ENCODE data around the gene CEP19.

CEP19 gene

DNA sequence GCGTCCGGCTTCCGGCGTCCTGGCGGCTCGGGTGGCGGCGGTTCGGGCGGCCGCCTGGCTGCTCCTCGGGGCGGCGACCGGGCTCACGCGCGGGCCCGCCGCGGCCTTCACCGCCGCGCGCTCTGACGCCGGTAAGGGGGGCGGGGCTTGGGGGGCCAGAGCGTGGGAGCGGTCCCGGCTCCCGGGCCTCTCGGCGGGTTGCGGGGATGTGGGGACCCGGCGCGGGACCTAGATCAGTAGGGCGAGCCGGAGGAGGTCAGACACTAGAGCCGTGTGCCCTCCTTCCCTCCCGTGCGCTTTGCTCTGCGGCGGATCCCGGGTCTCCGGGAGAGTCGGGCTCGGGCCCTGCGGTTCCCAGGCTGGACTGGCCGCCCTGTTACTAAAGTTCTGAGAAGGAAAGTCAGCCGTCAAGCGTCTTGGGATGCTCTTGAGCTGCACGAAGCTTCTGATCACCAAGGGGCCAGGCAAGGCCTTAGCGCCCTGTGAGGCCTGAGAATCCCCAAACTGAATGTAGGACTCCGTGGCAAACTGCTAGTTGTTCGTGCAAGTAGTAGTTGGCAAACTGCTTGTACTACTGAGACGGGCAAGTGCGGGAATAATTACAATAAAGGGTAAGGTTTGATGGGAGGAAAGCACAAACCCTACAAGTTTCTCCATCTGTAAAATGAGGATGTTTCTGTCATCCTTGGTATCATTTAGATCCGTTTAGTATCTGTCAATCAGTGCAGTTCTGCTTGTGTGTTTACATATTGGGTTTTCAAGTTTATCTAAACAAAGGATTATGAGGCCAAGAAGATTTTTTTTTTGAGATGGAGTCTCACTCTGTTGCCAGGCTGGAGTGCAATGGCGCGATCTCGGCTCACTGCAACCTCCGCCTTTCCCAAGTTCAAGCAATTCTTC, 714 bp upstream of the CEP19 start:
- Histone ChIP-seq H3K4me3 (ENCODE audit: low read depth, low read length) (peak overlapping the region; percentile 92), H3K4me1 (ENCODE audit: control insufficient read depth, insufficient read depth, low read length) (0 out of 2 replicates have a peak, but pooled peaks cover 6% of the 10 kb centered on the region), H3K36me3 (ENCODE audit: control insufficient read depth in 2 of 2, insufficient read depth in 1 of 2, low read length in 2 of 2) (peaks cover 0 to 7% of the 10 kb centered on the region in 2 experiments; a peak in 2 of 3 replicates), H3K27ac (ENCODE audit: extremely low read depth, low read depth, low read length) (peak overlapping the region; percentile 75), H3K9me3 (ENCODE audit: control insufficient read depth, insufficient read depth, low read depth, low read length) (no peaks in the 10 kb centered on the region)
- POLR2A ChIA-PET, result interaction anchor here (0.7 to 3.5 kb wide), 5 partner anchors 21 to 156 kb away, joined by 3 to 21 read pairs (median 3); partner anchors contain the start of genes FBXO45, PAK2 and WDR53
- CTCF ChIA-PET, result interaction anchor here (0.6 kb wide), 1 partner anchor 29 kb away, joined by 3 read pairs; no protein-coding TSS in a partner anchor
- TF ChIP-seq, protein P1, sequence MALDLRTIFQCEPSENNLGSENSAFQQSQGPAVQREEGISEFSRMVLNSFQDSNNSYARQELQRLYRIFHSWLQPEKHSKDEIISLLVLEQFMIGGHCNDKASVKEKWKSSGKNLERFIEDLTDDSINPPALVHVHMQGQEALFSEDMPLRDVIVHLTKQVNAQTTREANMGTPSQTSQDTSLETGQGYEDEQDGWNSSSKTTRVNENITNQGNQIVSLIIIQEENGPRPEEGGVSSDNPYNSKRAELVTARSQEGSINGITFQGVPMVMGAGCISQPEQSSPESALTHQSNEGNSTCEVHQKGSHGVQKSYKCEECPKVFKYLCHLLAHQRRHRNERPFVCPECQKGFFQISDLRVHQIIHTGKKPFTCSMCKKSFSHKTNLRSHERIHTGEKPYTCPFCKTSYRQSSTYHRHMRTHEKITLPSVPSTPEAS (tag by site-specific recombination; IDR thresholded peaks at IDR 0.05), result no peak
- TF ChIP-seq ZNF837 (tag by site-specific recombination; IDR thresholded peaks at IDR 0.05), result no peak
- TF ChIP-seq, protein P2, sequence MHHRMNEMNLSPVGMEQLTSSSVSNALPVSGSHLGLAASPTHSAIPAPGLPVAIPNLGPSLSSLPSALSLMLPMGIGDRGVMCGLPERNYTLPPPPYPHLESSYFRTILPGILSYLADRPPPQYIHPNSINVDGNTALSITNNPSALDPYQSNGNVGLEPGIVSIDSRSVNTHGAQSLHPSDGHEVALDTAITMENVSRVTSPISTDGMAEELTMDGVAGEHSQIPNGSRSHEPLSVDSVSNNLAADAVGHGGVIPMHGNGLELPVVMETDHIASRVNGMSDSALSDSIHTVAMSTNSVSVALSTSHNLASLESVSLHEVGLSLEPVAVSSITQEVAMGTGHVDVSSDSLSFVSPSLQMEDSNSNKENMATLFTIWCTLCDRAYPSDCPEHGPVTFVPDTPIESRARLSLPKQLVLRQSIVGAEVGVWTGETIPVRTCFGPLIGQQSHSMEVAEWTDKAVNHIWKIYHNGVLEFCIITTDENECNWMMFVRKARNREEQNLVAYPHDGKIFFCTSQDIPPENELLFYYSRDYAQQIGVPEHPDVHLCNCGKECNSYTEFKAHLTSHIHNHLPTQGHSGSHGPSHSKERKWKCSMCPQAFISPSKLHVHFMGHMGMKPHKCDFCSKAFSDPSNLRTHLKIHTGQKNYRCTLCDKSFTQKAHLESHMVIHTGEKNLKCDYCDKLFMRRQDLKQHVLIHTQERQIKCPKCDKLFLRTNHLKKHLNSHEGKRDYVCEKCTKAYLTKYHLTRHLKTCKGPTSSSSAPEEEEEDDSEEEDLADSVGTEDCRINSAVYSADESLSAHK (tag by site-specific recombination; IDR thresholded peaks at IDR 0.05), result no peak
- TF ChIP-seq, protein P3, sequence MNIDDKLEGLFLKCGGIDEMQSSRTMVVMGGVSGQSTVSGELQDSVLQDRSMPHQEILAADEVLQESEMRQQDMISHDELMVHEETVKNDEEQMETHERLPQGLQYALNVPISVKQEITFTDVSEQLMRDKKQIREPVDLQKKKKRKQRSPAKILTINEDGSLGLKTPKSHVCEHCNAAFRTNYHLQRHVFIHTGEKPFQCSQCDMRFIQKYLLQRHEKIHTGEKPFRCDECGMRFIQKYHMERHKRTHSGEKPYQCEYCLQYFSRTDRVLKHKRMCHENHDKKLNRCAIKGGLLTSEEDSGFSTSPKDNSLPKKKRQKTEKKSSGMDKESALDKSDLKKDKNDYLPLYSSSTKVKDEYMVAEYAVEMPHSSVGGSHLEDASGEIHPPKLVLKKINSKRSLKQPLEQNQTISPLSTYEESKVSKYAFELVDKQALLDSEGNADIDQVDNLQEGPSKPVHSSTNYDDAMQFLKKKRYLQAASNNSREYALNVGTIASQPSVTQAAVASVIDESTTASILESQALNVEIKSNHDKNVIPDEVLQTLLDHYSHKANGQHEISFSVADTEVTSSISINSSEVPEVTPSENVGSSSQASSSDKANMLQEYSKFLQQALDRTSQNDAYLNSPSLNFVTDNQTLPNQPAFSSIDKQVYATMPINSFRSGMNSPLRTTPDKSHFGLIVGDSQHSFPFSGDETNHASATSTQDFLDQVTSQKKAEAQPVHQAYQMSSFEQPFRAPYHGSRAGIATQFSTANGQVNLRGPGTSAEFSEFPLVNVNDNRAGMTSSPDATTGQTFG (tag by site-specific recombination; IDR thresholded peaks at IDR 0.05; ENCODE audit: borderline replicate concordance), result no peak
- TF ChIP-seq ZNF600 (tag by site-specific recombination; IDR thresholded peaks at IDR 0.05), result peak; percentile 12
- TF ChIP-seq GLI2 (tag by site-specific recombination; IDR thresholded peaks at IDR 0.05; ENCODE audit: borderline replicate concordance, low read depth), result no peak
- TF ChIP-seq, protein P4, sequence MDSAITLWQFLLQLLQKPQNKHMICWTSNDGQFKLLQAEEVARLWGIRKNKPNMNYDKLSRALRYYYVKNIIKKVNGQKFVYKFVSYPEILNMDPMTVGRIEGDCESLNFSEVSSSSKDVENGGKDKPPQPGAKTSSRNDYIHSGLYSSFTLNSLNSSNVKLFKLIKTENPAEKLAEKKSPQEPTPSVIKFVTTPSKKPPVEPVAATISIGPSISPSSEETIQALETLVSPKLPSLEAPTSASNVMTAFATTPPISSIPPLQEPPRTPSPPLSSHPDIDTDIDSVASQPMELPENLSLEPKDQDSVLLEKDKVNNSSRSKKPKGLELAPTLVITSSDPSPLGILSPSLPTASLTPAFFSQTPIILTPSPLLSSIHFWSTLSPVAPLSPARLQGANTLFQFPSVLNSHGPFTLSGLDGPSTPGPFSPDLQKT (IDR thresholded peaks at IDR 0.05; ENCODE audit: borderline replicate concordance, low read depth, low read length), result no peak
- TF ChIP-seq ZNF623 (tag by site-specific recombination; IDR thresholded peaks at IDR 0.05), result no peak
- no peak for TF ChIP-seq ZNF239 (tag by site-specific recombination; IDR thresholded peaks at IDR 0.05)
- TF ChIP-seq, protein P5, sequence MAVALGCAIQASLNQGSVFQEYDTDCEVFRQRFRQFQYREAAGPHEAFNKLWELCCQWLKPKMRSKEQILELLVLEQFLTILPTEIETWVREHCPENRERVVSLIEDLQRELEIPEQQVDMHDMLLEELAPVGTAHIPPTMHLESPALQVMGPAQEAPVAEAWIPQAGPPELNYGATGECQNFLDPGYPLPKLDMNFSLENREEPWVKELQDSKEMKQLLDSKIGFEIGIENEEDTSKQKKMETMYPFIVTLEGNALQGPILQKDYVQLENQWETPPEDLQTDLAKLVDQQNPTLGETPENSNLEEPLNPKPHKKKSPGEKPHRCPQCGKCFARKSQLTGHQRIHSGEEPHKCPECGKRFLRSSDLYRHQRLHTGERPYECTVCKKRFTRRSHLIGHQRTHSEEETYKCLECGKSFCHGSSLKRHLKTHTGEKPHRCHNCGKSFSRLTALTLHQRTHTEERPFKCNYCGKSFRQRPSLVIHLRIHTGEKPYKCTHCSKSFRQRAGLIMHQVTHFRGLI (tag by site-specific recombination; IDR thresholded peaks at IDR 0.05), result no peak
- TF ChIP-seq SP7 (tag by site-specific recombination; IDR thresholded peaks at IDR 0.05), result no peak
- TF ChIP-seq ZNF366 (tag by site-specific recombination; conservative IDR thresholded peaks at IDR 0.05), result no peak
- TF ChIP-seq GFI1B (tag by site-specific recombination; IDR thresholded peaks at IDR 0.05), result no peak
- 0 out of 2 replicates have a peak, but pooled peaks have one; percentile 4 for TF ChIP-seq ZSCAN30 (tag by site-specific recombination; IDR thresholded peaks at IDR 0.05)
- TF ChIP-seq SP3 (tag by site-specific recombination; IDR thresholded peaks at IDR 0.05), result no peak
- TF ChIP-seq SALL2 (tag by site-specific recombination; IDR thresholded peaks at IDR 0.05; ENCODE audit: borderline replicate concordance), result no peak
- no peak; the same call in 1 of the 2 replicates for TF ChIP-seq ZNF121 (tag by site-specific recombination; IDR thresholded peaks at IDR 0.05)
- TF ChIP-seq OSR2 (tag by site-specific recombination; IDR thresholded peaks at IDR 0.05), result no peak
- no peak for TF ChIP-seq ZNF510 (tag by site-specific recombination; IDR thresholded peaks at IDR 0.05; ENCODE audit: insufficient replicate concordance)
- TF ChIP-seq ZNF341 (tag by site-specific recombination; IDR thresholded peaks at IDR 0.05; ENCODE audit: low read depth), result peak; percentile 74
- no peak for TF ChIP-seq BCL11B (tag by site-specific recombination; IDR thresholded peaks at IDR 0.05; ENCODE audit: low read depth)
- TF ChIP-seq ZNF140 (tag by site-specific recombination; IDR thresholded peaks at IDR 0.05), result no peak

Data from HEK293 (cell line).